H9 (cell line): ENCODE measurements around the gene PRKCA. TPM values are rescaled to one million over a fixed set of nuclear protein-coding genes. Genes with fewer than 3 reads are reported as not detected.
A peak's percentile ranks its signal among the peaks of the same experiment; 100 is the strongest.

Experiments
- DNase-seq: peaks from one replicate; pipeline ENCODE4 v3.0.0-alpha.2; 2017
- H2AFZ ChIP-seq: one replicate; pipeline ENCODE4 v1.6.1; 2013; ENCODE audit warnings: mild to moderate bottlenecking, low read length, control low read depth, moderate library complexity
- H2AK5ac ChIP-seq: 2 replicates; pipeline ENCODE4 v1.6.1; 2013; ENCODE audit warnings: low read length, control low read depth, mixed read lengths; ENCODE audit not compliant: insufficient read length
- H2BK120ac ChIP-seq: one replicate; pipeline ENCODE4 v1.6.1; 2013; ENCODE audit warnings: low read depth, mild to moderate bottlenecking, low read length, control low read depth, inconsistent platforms; ENCODE audit not compliant: poor library complexity, severe bottlenecking
- H2BK12ac ChIP-seq: 2 replicates; pipeline ENCODE4 v1.6.1; 2013; ENCODE audit warnings: low read length, control low read depth, mixed read lengths, low read depth; ENCODE audit not compliant: insufficient read length
- H2BK15ac ChIP-seq: 2 replicates; pipeline ENCODE4 v1.6.1; 2013; ENCODE audit warnings: low read depth, low read length, control low read depth
- H2BK20ac ChIP-seq: one replicate; pipeline ENCODE4 v1.6.1; 2013; ENCODE audit warnings: low read depth, mild to moderate bottlenecking, low read length, control low read depth, inconsistent platforms; ENCODE audit not compliant: poor library complexity, severe bottlenecking
- H2BK5ac ChIP-seq: 2 replicates; pipeline ENCODE4 v1.6.1; 2013; ENCODE audit warnings: low read length, control low read depth, mixed read lengths; ENCODE audit not compliant: insufficient read length
- H3K14ac ChIP-seq: 2 replicates; pipeline ENCODE4 v1.6.1; 2013; ENCODE audit warnings: low read length, control low read depth; ENCODE audit not compliant: insufficient read depth
- H3K18ac ChIP-seq: 2 replicates; pipeline ENCODE4 v1.6.1; 2013; ENCODE audit warnings: low read depth, mild to moderate bottlenecking, mixed read lengths, low read length, control low read depth; ENCODE audit not compliant: insufficient read length
- H3K23ac ChIP-seq: 2 replicates; pipeline ENCODE4 v1.6.1; 2013; ENCODE audit warnings: low read length, control low read depth, mixed read lengths, low read depth; ENCODE audit not compliant: insufficient read length
- H3K23me2 ChIP-seq: 2 replicates; pipeline ENCODE4 v1.6.1; 2013; ENCODE audit warnings: low read depth, mild to moderate bottlenecking, mixed read lengths, low read length, control low read depth; ENCODE audit not compliant: insufficient read length, poor library complexity, severe bottlenecking
- H3K27ac ChIP-seq: 2 replicates; pipeline ENCODE4 v1.5.1; 2013; ENCODE audit warnings: low read length, control low read depth, mixed read lengths, low read depth; ENCODE audit not compliant: insufficient read length
- H3K27me3 ChIP-seq: 2 replicates; pipeline ENCODE4 v1.6.1; 2013; ENCODE audit warnings: low read length, control low read depth, inconsistent platforms; ENCODE audit not compliant: insufficient read depth
- H3K4ac ChIP-seq: 2 replicates; pipeline ENCODE4 v1.6.1; 2013; ENCODE audit warnings: low read depth, mild to moderate bottlenecking, control low read depth, inconsistent platforms, low read length, moderate library complexity
- H3K4me1 ChIP-seq: 2 replicates; pipeline ENCODE4 v1.6.1; 2013; ENCODE audit warnings: low read length, control low read depth, inconsistent platforms; ENCODE audit not compliant: insufficient read depth
- H3K4me2 ChIP-seq: 2 replicates; pipeline ENCODE4 v1.6.1; 2013; ENCODE audit warnings: low read length, control low read depth, mixed read lengths; ENCODE audit not compliant: insufficient read length, insufficient read depth
- H3K56ac ChIP-seq: 2 replicates; pipeline ENCODE4 v1.6.1; 2013; ENCODE audit warnings: low read depth, mild to moderate bottlenecking, mixed read lengths, low read length, control low read depth; ENCODE audit not compliant: insufficient read length
- H3K79me1 ChIP-seq: 2 replicates; pipeline ENCODE4 v1.6.1; 2013; ENCODE audit warnings: low read depth, mild to moderate bottlenecking, moderate library complexity, low read length, control low read depth, inconsistent platforms; ENCODE audit not compliant: insufficient read depth, poor library complexity, severe bottlenecking
- H3K79me2 ChIP-seq: 2 replicates; pipeline ENCODE4 v1.6.1; 2013; ENCODE audit warnings: low read length, control low read depth, inconsistent platforms; ENCODE audit not compliant: insufficient read depth
- H3K9ac ChIP-seq: 2 replicates; pipeline ENCODE4 v1.6.1; 2013; ENCODE audit warnings: low read length, control low read depth, mixed read lengths; ENCODE audit not compliant: insufficient read length; ENCODE audit errors: extremely low read depth
- H3K9me3 ChIP-seq: one replicate; pipeline ENCODE4 v1.6.1; 2013; ENCODE audit warnings: low read depth, low read length, inconsistent platforms; ENCODE audit not compliant: control insufficient read depth
- H3T11ph ChIP-seq: one replicate; pipeline ENCODE4 v1.6.1; 2013; ENCODE audit warnings: mild to moderate bottlenecking, low read length, control low read depth, inconsistent platforms
- H4K20me1 ChIP-seq: one replicate; pipeline ENCODE4 v1.6.1; 2013; ENCODE audit not compliant: control insufficient read depth, insufficient read length, insufficient read depth
- H4K5ac ChIP-seq: 2 replicates; pipeline ENCODE4 v1.6.1; 2013; ENCODE audit warnings: low read depth, mild to moderate bottlenecking, mixed read lengths, low read length, control low read depth; ENCODE audit not compliant: insufficient read length
- H4K8ac ChIP-seq: replicated peaks from 2 replicates; pipeline ENCODE4 v1.6.1; 2013; ENCODE audit warnings: low read length, control low read depth, mixed read lengths, low read depth; ENCODE audit not compliant: insufficient read length
- H4K91ac ChIP-seq: 2 replicates; pipeline ENCODE4 v1.6.1; 2013; ENCODE audit warnings: low read depth, mild to moderate bottlenecking, moderate library complexity, mixed read lengths, low read length, control low read depth; ENCODE audit not compliant: insufficient read length
- H3K27ac Mint-ChIP-seq, 3 experiments: 2 replicates in 2 of 3; 3 replicates in 1 of 3; pipeline ENCODE4 v1.8.0; 2020 to 2021; ENCODE audit warnings: mixed read lengths in 3 of 3, mild to moderate bottlenecking in 1 of 3, moderate library complexity in 1 of 3
- H3K27me3 Mint-ChIP-seq: 2 replicates; pipeline ENCODE4 v1.8.0; 2021; ENCODE audit warnings: low read depth, mild to moderate bottlenecking, moderate library complexity, mixed read lengths
- H3K36me3 Mint-ChIP-seq, 3 experiments: 2 replicates in 2 of 3; 3 replicates in 1 of 3; pipeline ENCODE4 v1.8.0; 2020 to 2021; ENCODE audit warnings: low read depth in 3 of 3, mixed read lengths in 3 of 3; ENCODE audit not compliant: insufficient read depth in 1 of 3
- H3K4me1 Mint-ChIP-seq, 2 experiments: 2 replicates each; pipeline ENCODE4 v1.8.0; 2020; ENCODE audit warnings: mixed read lengths in 2 of 2
- H3K4me3 Mint-ChIP-seq, 2 experiments: 2 replicates in 1 of 2; 3 replicates in 1 of 2; pipeline ENCODE4 v1.8.0; 2020 to 2021; ENCODE audit warnings: mild to moderate bottlenecking in 2 of 2, mixed read lengths in 2 of 2, moderate library complexity in 1 of 2
- H3K9me3 Mint-ChIP-seq, 2 experiments: 2 replicates in 1 of 2; 3 replicates in 1 of 2; pipeline ENCODE4 v1.8.0; 2020; ENCODE audit warnings: mild to moderate bottlenecking in 2 of 2, mixed read lengths in 2 of 2, moderate library complexity in 1 of 2
- CTCF ChIP-seq: fragments of 200-600 bp; sonication (generic); conservative IDR thresholded peaks from 3 replicates; pipeline ENCODE4 v1.8.0; 2021; ENCODE audit warnings: antibody characterized with exemption, mild to moderate bottlenecking
- WGBS: extraction: QIAGEN DNeasy Blood & Tissue Kit; methylation state at CpG from one replicate; pipeline ENCODE4 v1.1.7; 2013; ENCODE audit warnings: missing lambda C conversion rate, low lambda C conversion rate, mixed read lengths; ENCODE audit not compliant: insufficient read length; ENCODE audit errors: extremely low coverage; 5-methylcytosine and 5-hydroxymethylcytosine counted together
- total RNA-seq: library from RNA; stranded (reverse); gene quantifications from 2 replicates; pipeline ENCODE4 v1.2.1, GENCODE V29; 2021

The PRKCA gene
- total RNA-seq, 1 experiment from 2014 or later: 10.5 TPM

GRCh38 chr17:66850692-66851091, 548.3 kb downstream of the PRKCA start:
- Mint-ChIP-seq H3K27ac (0 out of 7 replicates have a peak overlapping the region, but pooled peaks of 1 of the 3 experiments have one; percentile 44), H3K4me1 (peaks cover 0 to 6% of the 10 kb centered on the region in 2 experiments; a peak in 1 of 4 replicates), H3K27me3 (peaks cover 2% of the 10 kb centered on the region), H3K36me3 (peaks cover 0 to 21% (median 2%) of the 10 kb centered on the region in 3 experiments; a peak in 5 of 7 replicates), H3K4me3 (no peak overlapping the region), H3K9me3 (peaks cover 33 to 34% of the 10 kb centered on the region in 2 experiments)
- Histone ChIP-seq H4K8ac (no peak overlapping the region), H3K23me2 (no peaks in the 10 kb centered on the region), H3K4me2 (no peak overlapping the region), H4K20me1 (no peaks in the 10 kb centered on the region), H3T11ph (no peak overlapping the region), H2BK15ac (no peak overlapping the region), H3K23ac (no peak overlapping the region), H2BK120ac (no peak overlapping the region), H2AFZ (no peak overlapping the region), H3K4me1 (no peaks in the 10 kb centered on the region), H4K5ac (no peak overlapping the region), H3K79me2 (no peaks in the 10 kb centered on the region), H3K79me1 (no peaks in the 10 kb centered on the region), H3K27ac (no peak overlapping the region), H3K56ac (no peak overlapping the region), H2BK12ac (no peak overlapping the region), H2BK5ac (no peak overlapping the region), H3K14ac (no peak overlapping the region), H2BK20ac (no peak overlapping the region), H3K18ac (no peak overlapping the region), H4K91ac (no peak overlapping the region), H3K27me3 (no peaks in the 10 kb centered on the region), H2AK5ac (no peak overlapping the region), H3K9me3 (no peaks in the 10 kb centered on the region), H3K9ac (no peak overlapping the region), H3K4ac (no peak overlapping the region)
- no peak for TF ChIP-seq CTCF
- DNase-seq: no peak
- WGBS: no CpG with 5 or more reads among the region's 3 CpGs
